Mesenchymal stem cell (in vitro differentiated cells and primary cell): ENCODE measurements around the gene TNFAIP3.
A peak's percentile ranks its signal among the peaks of the same experiment; 100 is the strongest.

Experiments used
- DNase-seq: peaks from one replicate; pipeline ENCODE4 v3.0.0-alpha.2; 2013
- H2AFZ ChIP-seq: one replicate; pipeline ENCODE4 v1.6.1; 2013; ENCODE audit warnings: low read depth, mild to moderate bottlenecking, control low read depth, inconsistent platforms, low read length, moderate library complexity
- H2AK5ac ChIP-seq: 2 replicates; pipeline ENCODE4 v1.6.1; 2013; ENCODE audit warnings: low read length, moderate library complexity, mild to moderate bottlenecking, inconsistent platforms; ENCODE audit not compliant: severe bottlenecking
- H2BK120ac ChIP-seq: one replicate; pipeline ENCODE4 v1.6.1; 2013; ENCODE audit warnings: low read depth, mild to moderate bottlenecking, inconsistent platforms, low read length, moderate library complexity
- H2BK12ac ChIP-seq, 2 experiments: one replicate each; pipeline ENCODE4 v1.6.1; 2013; ENCODE audit warnings: inconsistent platforms in 2 of 2, low read length in 2 of 2, mild to moderate bottlenecking in 2 of 2, moderate library complexity in 2 of 2, control low read depth in 1 of 2
- H2BK15ac ChIP-seq: one replicate; pipeline ENCODE4 v1.6.1; 2013; ENCODE audit warnings: mild to moderate bottlenecking, low read depth, inconsistent platforms; ENCODE audit not compliant: poor library complexity, severe bottlenecking
- H2BK5ac ChIP-seq: 2 replicates; pipeline ENCODE4 v1.6.1; 2013; ENCODE audit warnings: low read depth, mild to moderate bottlenecking, low read length, control low read depth, inconsistent platforms; ENCODE audit not compliant: poor library complexity, severe bottlenecking
- H3K14ac ChIP-seq, 2 experiments: one replicate each; pipeline ENCODE4 v1.6.1; 2013; ENCODE audit warnings: inconsistent platforms in 2 of 2, low read length in 2 of 2, control low read depth in 1 of 2, mild to moderate bottlenecking in 1 of 2, moderate library complexity in 1 of 2
- H3K18ac ChIP-seq, 2 experiments: one replicate each; pipeline ENCODE4 v1.6.1; 2013; ENCODE audit warnings: inconsistent platforms in 2 of 2, low read length in 2 of 2, control low read depth in 1 of 2, low read depth in 1 of 2, mild to moderate bottlenecking in 1 of 2
- H3K23ac ChIP-seq, 2 experiments: one replicate each; pipeline ENCODE4 v1.6.1; 2013; ENCODE audit warnings: inconsistent platforms in 2 of 2, low read length in 2 of 2, mild to moderate bottlenecking in 2 of 2, moderate library complexity in 2 of 2, control low read depth in 1 of 2
- H3K27ac ChIP-seq: 2 replicates; pipeline ENCODE4 v1.5.1; 2013; ENCODE audit warnings: mild to moderate bottlenecking, moderate library complexity, low read length, control low read depth, inconsistent platforms; ENCODE audit not compliant: poor library complexity, severe bottlenecking
- H3K27me3 ChIP-seq, 2 experiments: 2 replicates each; pipeline versions ENCODE4 v1.6.1 to v1.7.0; 2013; ENCODE audit warnings: low read length in 2 of 2, mild to moderate bottlenecking in 2 of 2, moderate library complexity in 2 of 2, control low read depth in 1 of 2, inconsistent platforms in 1 of 2; ENCODE audit not compliant: control insufficient read depth in 1 of 2, insufficient read depth in 1 of 2
- H3K36me3 ChIP-seq, 2 experiments: 2 replicates each; pipeline versions ENCODE4 v1.6.1 to v1.7.0; 2013; ENCODE audit warnings: low read length in 2 of 2, control low read depth in 1 of 2, inconsistent platforms in 1 of 2, low read depth in 1 of 2, mild to moderate bottlenecking in 1 of 2; ENCODE audit not compliant: insufficient read depth in 2 of 2, control insufficient read depth in 1 of 2
- H3K4ac ChIP-seq, 2 experiments: one replicate each; pipeline ENCODE4 v1.6.1; 2013; ENCODE audit warnings: inconsistent platforms in 2 of 2, low read length in 2 of 2, mild to moderate bottlenecking in 2 of 2, moderate library complexity in 2 of 2, control low read depth in 1 of 2, low read depth in 1 of 2
- H3K4me1 ChIP-seq: 2 replicates; pipeline ENCODE4 v1.6.1; 2013; ENCODE audit warnings: low read depth, low read length, control low read depth; ENCODE audit not compliant: control insufficient read depth, insufficient read depth
- H3K4me2 ChIP-seq: 2 replicates; pipeline ENCODE4 v1.6.1; 2013; ENCODE audit warnings: low read length, mild to moderate bottlenecking, inconsistent platforms; ENCODE audit not compliant: poor library complexity, severe bottlenecking
- H3K4me3 ChIP-seq, 2 experiments: 2 replicates each; pipeline versions ENCODE4 v1.5.1 to v1.7.0; 2013; ENCODE audit warnings: low read length in 2 of 2, mild to moderate bottlenecking in 2 of 2, control low read depth in 1 of 2, low read depth in 1 of 2; ENCODE audit not compliant: insufficient read depth in 1 of 2
- H3K79me1 ChIP-seq: replicated peaks from 2 replicates; pipeline ENCODE4 v1.6.1; 2013; ENCODE audit warnings: mild to moderate bottlenecking, control low read depth, low read length, inconsistent platforms; ENCODE audit not compliant: poor library complexity, severe bottlenecking
- H3K9ac ChIP-seq: 2 replicates; pipeline ENCODE4 v1.7.0; 2013; ENCODE audit warnings: mild to moderate bottlenecking, low read length, moderate library complexity
- H3K9me3 ChIP-seq: 2 replicates; pipeline ENCODE4 v1.7.0; 2013; ENCODE audit warnings: mild to moderate bottlenecking, low read length; ENCODE audit not compliant: control insufficient read depth
- H4K8ac ChIP-seq: one replicate; pipeline ENCODE4 v1.6.1; 2013; ENCODE audit warnings: inconsistent platforms, mild to moderate bottlenecking, low read length, moderate library complexity
- H4K91ac ChIP-seq: one replicate; pipeline ENCODE4 v1.6.1; 2013; ENCODE audit warnings: mild to moderate bottlenecking, low read length, inconsistent platforms
- WGBS: methylation state at CpG from one replicate; pipeline ENCODE4 v1.1.7; 2013; ENCODE audit warnings: mixed read lengths; 5-methylcytosine and 5-hydroxymethylcytosine counted together

Gene TNFAIP3

GRCh38 chr6:137849181-137849980 lies 17.7 kb upstream of the TNFAIP3 start:
- Histone ChIP-seq H2BK12ac (no peak overlapping the region), H2BK15ac (no peak overlapping the region), H3K79me1 (no peaks in the 10 kb centered on the region), H3K9ac (peak overlapping the region; percentile 72), H3K23ac (no peak overlapping the region), H3K27me3 (no peaks in the 10 kb centered on the region), H3K4me3 (peak overlapping the region in 1 of 2 experiments; percentile 4), H2BK5ac (no peak overlapping the region), H4K8ac (no peak overlapping the region), H3K14ac (no peak overlapping the region), H4K91ac (no peak overlapping the region), H3K4me2 (no peak overlapping the region), H3K18ac (no peak overlapping the region), H2AFZ (no peak overlapping the region), H3K27ac (peak overlapping the region; percentile 15), H2BK120ac (no peak overlapping the region), H3K4ac (peak overlapping the region in 1 of 2 experiments; percentile 29), H3K4me1 (peaks cover 2% of the 10 kb centered on the region), H3K36me3 (no peaks in the 10 kb centered on the region), H3K9me3 (no peaks in the 10 kb centered on the region), H2AK5ac (no peak overlapping the region)
- peak; percentile 87 for DNase-seq
- 59% methylated on average over 3 of the region's 4 CpGs for WGBS

DNA sequence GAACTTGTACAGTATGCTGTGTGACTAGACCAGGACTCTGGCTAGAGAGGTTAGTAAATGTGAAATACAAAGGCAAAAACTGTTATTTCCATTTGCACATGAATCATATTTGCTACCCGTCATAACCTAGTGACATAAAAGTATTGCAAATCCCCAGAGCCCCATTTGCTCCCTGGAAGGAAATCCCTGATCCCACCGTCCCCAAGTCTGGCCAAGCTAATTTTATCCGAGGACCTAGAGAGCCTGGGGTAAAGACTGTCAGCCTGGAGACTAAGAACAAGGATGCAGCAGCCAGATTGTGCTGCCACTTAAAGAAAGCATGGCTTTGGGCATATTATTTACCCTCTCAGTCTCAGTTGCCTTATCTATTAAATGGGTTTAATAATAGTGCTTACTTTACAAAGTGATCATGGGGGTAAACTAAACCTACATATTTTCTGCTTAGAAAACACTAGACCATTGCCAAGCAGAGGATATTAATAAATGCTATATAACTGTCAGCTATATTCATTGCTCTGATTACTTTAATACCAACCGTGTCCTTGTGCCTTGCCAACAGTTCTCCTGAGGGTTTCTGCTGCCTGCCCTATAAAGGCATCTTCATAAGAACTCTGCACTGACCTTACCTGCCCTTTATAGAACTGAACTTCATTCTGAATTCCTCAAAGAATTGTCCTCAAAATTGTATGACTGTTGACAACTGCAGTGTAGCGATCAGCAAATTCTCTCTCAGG lies 16.9 kb upstream of the TNFAIP3 start:
- no peaks in the 10 kb centered on the region for H3K79me1 ChIP-seq
- no peak overlapping the region for H2BK15ac ChIP-seq
- no peak overlapping the region for H3K14ac ChIP-seq
- H3K27ac ChIP-seq = no peak overlapping the region
- H3K9ac ChIP-seq = peak overlapping the region; percentile 72
- H4K8ac ChIP-seq = no peak overlapping the region
- H2AFZ ChIP-seq = no peak overlapping the region
- H3K4me3 ChIP-seq = no peak overlapping the region
- H3K23ac ChIP-seq = no peak overlapping the region
- no peak overlapping the region for H2BK120ac ChIP-seq
- no peaks in the 10 kb centered on the region for H3K36me3 ChIP-seq
- no peak overlapping the region for H4K91ac ChIP-seq
- no peak overlapping the region for H3K18ac ChIP-seq
- no peak for DNase-seq
- H3K27me3 ChIP-seq = no peaks in the 10 kb centered on the region
- H3K4ac ChIP-seq = no peak overlapping the region
- no peak overlapping the region for H3K4me2 ChIP-seq
- H3K4me1 ChIP-seq = peaks cover 2% of the 10 kb centered on the region
- no peak overlapping the region for H2BK5ac ChIP-seq
- no peak overlapping the region for H2AK5ac ChIP-seq
- no peaks in the 10 kb centered on the region for H3K9me3 ChIP-seq
- 94% methylated on average over 5 of the region's 5 CpGs for WGBS
- no peak overlapping the region for H2BK12ac ChIP-seq

GRCh38 chr6:137850816-137851602 lies 16.1 kb upstream of the TNFAIP3 start:
- no peak overlapping the region for H3K9ac ChIP-seq

More at GRCh38 chr6:137850816-137851602, 16.1 kb upstream of the TNFAIP3 start:
- DNase-seq = peak; percentile 52
- H3K4me2 ChIP-seq = no peak overlapping the region
- no peak overlapping the region for H3K27ac ChIP-seq
- no peak overlapping the region for H3K4ac ChIP-seq
- H2BK15ac ChIP-seq = peak overlapping the region; percentile 20
- peaks cover 2% of the 10 kb centered on the region for H3K4me1 ChIP-seq
- no peaks in the 10 kb centered on the region for H3K27me3 ChIP-seq
- no peaks in the 10 kb centered on the region for H3K9me3 ChIP-seq
- no peak overlapping the region for H2AK5ac ChIP-seq
- no peak overlapping the region for H3K4me3 ChIP-seq
- H2BK120ac ChIP-seq = no peak overlapping the region
- 60% methylated on average over 4 of the region's 4 CpGs for WGBS
- H3K23ac ChIP-seq = no peak overlapping the region
- peak overlapping the region in 1 of 2 experiments; percentile 57 for H2BK12ac ChIP-seq
- H3K79me1 ChIP-seq = no peaks in the 10 kb centered on the region
- H2AFZ ChIP-seq = no peak overlapping the region
- peak overlapping the region; percentile 62 for H4K91ac ChIP-seq
- no peak overlapping the region for H3K18ac ChIP-seq
- no peak overlapping the region for H2BK5ac ChIP-seq
- no peak overlapping the region for H4K8ac ChIP-seq
- no peaks in the 10 kb centered on the region for H3K36me3 ChIP-seq
- no peak overlapping the region for H3K14ac ChIP-seq
